Measurements from ENCODE around the gene SLC25A39.
"Not testable (repeated sequence)": the region's sequence is repeated elsewhere in the genome, so short reads cannot be mapped to it uniquely, and the experiment has no call there.

The SLC25A39 gene

DNA sequence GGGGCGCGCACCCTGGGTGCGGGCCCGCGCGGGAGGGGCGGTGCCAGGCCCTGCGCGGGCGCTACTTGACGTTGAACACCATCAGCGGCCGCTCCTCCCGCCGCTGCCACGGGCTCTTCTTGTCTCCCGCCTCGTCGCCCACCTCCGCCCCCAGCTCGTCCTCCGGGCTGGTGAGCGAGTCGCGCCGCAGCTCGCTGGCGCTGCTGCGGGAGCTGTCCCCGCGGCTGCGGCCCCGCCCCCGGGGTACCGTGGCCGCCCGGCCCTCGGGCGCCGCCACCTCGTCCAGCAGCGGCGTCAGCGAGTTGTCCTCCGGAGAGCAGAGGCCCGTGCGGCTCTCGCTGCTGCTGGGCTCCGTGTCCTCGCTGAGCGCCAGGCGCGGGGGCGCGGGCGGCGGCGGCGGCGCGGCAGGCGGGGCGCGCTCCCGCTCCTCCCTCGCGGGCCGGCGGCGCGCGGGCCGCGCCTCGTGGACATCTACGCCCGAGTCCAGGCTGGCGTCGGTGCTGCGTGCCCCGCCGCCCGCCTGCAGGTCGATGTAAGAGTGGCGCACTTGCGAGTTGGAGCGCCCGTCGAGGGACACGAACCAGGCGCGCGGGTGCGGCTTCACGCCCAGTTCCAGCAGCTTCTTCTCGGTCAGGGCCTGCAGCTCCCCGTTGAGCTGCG lies 29.2 kb upstream of the SLC25A39 start:
- no peak for DNase-seq

DNA sequence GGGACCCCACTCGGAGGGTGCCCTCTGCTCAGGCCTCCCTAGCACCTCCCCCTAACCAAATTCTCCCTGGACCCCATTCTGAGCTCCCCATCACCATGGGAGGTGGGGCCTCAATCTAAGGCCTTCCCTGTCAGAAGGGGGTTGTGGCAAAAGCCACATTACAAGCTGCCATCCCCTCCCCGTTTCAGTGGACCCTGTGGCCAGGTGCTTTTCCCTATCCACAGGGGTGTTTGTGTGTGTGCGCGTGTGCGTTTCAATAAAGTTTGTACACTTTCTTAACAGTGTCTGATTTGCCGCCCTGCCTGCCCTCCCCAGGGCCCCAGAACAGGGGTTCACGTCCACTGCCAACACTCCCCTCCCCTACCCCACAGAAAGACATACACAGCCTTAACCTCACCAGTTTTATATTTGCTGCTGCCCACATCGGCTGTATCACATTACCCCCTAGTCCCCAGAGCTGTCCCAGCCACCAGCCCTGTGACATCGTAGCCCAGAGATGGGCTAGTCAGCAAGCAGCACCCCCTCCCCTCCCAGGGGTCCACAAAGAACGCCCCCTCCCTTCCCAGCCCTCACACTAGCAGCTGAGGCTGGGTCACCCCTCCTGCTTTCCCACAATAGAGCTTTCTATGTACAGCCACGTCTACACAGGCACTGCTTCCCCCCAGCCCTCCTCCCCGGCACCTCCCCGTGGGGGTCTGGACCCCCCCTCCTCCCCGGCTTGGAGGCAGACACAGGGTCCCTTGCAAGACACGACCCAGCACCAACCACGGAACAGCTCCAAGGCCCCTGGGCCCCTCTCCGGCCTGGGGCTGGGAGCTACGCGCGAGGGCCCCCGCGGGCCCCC lies 28.4 kb upstream of the SLC25A39 start:
- no peak for DNase-seq

DNA sequence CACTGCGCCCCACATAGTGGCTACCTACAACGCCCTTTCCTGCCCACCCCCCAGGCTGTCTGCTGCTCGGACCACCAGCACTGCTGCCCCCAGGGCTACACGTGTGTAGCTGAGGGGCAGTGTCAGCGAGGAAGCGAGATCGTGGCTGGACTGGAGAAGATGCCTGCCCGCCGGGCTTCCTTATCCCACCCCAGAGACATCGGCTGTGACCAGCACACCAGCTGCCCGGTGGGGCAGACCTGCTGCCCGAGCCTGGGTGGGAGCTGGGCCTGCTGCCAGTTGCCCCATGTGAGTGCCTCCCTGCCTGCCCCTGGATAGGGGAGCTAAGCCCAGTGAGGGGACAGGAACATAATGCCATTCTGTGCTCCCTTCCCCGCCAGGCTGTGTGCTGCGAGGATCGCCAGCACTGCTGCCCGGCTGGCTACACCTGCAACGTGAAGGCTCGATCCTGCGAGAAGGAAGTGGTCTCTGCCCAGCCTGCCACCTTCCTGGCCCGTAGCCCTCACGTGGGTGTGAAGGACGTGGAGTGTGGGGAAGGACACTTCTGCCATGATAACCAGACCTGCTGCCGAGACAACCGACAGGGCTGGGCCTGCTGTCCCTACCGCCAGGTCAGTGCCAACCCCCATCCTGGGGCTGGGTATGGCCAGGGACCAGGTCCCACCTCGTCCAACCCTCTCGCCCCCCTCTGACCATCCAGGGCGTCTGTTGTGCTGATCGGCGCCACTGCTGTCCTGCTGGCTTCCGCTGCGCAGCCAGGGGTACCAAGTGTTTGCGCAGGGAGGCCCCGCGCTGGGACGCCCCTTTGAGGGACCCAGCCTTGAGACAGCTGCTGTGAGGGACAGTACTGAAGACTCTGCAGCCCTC lies 27.6 kb upstream of the SLC25A39 start:
- no peak for DNase-seq

DNA sequence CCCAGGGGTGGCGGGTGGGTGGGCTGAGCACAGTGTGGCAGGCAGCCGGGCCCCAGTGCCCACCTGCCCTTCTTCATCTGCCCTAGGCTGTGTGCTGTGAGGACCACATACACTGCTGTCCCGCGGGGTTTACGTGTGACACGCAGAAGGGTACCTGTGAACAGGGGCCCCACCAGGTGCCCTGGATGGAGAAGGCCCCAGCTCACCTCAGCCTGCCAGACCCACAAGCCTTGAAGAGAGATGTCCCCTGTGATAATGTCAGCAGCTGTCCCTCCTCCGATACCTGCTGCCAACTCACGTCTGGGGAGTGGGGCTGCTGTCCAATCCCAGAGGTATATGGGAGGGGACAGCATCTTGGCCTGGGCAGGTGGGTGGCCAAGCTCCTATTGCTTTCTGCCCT lies 26.8 kb upstream of the SLC25A39 start:
- DNase-seq: no peak

DNA sequence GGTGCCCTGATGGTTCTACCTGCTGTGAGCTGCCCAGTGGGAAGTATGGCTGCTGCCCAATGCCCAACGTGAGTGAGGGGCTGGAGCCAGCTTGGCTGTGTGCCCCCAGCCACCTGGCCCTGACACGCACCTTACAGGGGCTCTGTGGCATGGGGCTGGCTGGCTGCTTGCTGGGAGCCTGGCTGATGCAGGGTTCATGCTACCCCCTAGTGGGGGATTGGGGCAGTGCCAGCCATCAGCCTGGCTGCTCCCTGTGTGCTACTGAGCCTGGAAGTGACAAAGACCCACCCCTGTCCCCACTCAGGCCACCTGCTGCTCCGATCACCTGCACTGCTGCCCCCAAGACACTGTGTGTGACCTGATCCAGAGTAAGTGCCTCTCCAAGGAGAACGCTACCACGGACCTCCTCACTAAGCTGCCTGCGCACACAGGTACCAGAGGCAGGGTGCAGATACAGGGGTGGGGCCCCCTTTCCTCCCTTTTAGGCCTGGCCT lies 26.2 kb upstream of the SLC25A39 start:
- peak; percentile 43 to 67 (median 43) for DNase-seq

DNA sequence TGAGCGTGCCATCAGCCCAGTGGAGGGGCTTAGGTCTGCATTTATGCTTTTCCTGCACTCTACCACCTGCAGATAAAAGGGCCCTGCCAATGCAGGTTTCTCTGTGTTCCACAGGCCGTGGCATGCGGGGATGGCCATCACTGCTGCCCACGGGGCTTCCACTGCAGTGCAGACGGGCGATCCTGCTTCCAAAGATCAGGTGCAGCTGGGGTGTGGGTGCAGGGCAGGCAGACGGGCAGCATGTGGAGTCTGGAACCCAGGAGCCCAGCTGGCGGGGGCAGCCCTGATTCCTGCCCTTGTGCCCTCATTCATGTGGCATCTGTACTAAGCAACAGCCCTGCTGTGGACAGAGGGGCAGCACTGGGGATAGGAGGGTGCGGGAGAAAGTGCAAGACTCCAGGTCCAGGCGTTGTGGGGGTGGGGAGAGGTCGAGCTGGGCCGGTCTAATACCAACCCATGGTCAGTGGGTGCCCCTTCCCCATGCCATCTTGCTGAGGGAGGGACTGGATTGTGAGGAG lies 25.0 kb upstream of the SLC25A39 start:
- DNase-seq: no peak

DNA sequence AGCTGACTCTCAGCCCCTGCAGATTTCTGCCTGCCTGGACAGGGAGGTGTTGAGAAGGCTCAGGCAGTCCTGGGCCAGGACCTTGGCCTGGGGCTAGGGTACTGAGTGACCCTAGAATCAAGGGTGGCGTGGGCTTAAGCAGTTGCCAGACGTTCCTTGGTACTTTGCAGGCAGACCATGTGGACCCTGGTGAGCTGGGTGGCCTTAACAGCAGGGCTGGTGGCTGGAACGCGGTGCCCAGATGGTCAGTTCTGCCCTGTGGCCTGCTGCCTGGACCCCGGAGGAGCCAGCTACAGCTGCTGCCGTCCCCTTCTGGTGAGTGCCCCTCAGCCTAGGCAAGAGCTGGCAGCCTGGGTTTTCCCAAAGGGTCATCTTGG lies 24.4 kb upstream of the SLC25A39 start:
- no peak for DNase-seq

DNA sequence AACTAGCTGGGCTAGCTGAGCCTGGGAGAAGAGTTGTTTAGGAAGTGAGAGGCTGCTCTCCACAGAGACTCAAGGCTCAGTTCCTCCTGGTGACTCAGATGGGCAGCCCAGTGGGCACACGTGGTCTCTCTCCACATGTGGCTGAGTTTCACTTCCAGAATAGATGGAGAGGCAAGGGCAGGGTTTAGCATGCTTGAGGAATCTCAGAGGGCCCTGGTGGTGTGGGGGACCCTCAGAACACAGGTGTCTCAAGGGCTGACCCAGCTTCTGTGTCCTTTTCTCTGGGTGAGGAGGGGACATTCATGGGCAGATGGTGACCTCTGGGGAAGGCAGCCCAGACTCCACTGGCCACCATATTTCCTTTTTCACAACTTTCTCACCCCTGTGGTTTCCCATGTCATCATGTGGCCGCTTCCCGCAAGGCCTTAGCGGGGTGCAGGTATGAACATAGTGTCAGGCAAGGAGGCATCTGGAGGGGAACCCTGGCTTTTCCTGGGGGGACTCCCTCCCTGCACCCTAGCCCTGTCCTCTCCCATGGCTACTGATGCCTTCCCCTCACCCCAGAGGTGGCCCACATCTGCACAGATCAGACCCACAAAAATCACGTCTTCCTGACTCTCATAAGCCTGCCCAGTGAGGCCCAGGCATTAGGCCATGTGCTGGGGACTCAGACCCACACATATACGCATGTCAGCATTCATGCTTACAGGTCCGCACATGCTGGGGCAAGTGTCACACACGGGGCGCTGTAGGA lies 23.8 kb upstream of the SLC25A39 start:
- DNase-seq: no peak

DNA sequence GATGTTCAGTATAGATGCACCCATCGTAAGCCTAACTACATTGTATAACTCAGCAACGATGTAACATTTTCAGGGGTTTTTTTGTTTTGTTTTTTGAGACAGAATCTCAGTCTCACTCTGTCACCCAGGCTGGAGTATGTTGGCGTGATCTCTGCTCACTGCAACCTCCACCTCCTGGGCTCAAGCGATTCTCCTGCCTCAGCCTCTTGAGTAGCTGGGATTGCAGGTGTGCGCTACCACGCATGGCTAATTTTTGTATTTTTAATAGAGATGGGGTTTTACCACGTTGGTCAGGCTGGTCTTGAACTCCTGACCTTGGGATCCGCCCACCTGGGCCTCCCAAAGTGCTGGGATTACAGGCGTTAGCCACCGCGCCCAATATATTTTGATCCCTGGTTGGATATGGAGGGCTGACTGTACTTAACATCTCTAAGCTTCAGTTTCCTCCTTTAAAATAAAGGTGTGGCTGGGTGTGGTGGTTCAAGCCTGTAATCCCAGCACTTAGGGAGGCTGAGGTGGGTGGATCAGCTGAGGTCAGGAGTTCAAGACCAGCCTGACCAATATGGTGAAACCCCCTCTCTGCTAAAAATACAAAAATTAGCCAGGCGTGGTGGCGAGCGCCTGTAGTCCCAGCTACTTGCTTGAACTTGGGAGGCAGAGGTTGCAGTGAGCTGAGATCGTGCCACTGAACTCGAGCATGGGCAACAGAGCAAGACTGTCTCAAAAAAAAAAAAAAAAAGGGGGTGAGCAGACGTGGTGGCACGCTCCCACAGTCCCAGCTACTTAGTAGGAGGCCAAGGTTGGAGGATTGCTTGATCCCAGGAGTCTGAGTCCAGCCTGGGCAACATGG lies 22.8 kb upstream of the SLC25A39 start:
- not testable (repeated sequence) for DNase-seq

DNA sequence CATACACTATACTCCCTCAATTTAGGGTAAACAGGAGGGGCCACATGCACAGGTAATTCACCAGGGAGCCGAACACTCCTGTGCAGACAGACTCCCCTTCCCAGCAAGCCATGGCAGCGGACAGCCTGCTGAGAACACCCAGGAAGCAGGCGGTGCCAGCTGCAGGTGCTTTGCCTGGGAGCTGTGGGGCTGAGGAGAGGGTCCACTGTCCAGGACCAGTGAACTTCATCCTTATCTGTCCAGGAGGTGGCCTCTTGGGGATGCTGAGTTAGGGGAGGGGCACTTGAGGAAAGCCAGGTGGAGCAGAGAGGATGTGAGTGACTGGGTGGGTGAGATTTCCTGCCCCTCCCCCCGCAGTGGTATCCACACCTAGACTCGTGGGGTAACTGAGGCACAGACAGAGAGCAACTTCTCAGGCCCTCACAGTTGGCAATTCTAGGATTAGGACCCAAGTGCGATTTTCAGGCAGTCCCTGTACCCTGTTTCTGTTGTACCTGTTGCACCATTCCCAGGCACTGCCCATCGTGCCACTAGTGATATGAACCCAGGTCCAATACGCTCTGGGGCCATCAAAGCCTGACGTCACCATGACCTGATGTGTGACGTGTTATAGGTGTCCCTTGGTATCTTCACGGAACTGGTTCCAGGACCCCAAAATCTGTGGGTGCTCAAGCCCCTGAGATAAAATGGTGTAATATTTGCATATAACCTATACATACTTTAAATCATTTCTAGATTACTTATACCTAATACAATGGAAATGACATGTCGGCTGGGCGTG lies 21.6 kb upstream of the SLC25A39 start:
- DNase-seq: no peak

DNA sequence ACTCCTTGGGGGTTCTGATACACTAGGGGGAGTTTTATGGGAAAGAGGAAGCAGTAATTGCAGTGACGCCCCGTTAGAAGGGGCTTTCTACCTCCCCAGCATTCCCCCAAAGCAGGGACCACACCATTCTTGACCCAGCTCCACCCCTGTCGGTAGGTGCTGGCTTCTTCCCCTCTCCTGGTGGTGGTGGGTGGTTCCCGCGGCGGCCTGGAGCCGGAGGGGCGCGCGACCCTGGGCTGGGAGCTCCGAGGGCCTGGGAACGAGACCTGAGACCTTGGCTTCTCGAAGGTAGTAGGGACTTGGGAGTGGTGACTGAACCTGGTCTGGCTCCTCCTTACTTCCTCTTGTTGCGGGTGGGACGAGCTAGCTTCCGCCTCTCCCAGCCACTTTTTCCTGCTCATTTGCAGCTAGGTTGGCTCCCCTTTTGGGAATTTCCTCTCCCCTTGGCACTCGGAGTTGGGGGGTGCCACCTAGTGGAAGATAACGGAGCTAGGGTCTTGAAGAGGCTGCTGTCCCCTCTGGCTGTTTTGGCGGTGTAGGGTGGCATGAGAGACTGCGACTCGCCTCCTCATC lies 20.9 kb upstream of the SLC25A39 start:
- DNase-seq: peak; percentile 29 to 87 (median 74)

DNA sequence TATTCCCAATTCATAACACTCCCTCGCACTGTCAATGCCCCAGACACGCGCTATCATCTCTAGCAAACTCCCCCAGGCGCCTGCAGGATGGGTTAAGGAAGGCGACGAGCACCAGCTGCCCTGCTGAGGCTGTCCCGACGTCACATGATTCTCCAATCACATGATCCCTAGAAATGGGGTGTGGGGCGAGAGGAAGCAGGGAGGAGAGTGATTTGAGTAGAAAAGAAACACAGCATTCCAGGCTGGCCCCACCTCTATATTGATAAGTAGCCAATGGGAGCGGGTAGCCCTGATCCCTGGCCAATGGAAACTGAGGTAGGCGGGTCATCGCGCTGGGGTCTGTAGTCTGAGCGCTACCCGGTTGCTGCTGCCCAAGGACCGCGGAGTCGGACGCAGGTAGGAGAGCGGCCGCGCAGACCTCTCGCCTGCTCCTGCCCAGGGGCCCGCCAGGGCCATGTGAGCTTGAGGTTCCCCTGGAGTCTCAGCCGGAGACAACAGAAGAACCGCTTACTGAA lies 20.4 kb upstream of the SLC25A39 start, which contains the start of gene GRN:
Gene GRN (plus strand): TSS at position 364 of the 515 bp plus-strand sequence. CDS start 3,863 bp downstream, outside the sequence.
- DNase-seq: peak; percentile 95 to 99 (median 95)

DNA sequence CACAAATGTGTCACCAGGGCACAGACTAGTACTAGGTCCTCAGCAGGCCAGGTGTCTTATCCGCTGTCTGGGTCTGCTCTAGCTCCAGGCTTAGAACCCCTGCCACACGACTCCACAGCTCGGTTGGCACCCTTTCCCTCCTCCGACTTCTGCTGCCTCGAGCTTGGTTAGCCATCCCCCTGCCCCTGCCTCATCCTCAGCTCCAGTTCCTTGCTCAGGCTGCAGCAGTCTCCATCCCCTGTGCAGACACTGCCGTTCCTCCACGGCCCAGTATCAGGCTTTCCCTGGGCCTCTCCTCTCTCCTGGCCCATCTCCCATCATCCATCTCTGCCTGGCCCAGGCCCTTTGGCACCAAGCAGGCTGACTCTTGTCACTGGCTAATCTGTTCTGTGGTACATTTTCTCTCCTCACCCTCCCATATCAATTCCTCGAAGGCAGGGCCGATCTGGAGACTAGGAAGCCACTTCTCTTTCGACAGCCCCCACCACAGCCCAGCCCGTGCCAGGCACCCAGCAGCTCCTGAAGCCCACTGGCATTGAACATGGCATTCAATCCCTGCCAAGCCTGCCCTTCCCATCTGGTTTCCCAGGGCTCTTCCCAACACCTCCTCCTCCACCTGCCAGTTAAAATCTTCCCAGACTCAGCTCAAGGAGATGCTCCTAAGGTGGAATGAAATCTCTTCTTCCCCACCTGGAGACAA lies 19.0 kb upstream of the SLC25A39 start:
- no peak for DNase-seq

DNA sequence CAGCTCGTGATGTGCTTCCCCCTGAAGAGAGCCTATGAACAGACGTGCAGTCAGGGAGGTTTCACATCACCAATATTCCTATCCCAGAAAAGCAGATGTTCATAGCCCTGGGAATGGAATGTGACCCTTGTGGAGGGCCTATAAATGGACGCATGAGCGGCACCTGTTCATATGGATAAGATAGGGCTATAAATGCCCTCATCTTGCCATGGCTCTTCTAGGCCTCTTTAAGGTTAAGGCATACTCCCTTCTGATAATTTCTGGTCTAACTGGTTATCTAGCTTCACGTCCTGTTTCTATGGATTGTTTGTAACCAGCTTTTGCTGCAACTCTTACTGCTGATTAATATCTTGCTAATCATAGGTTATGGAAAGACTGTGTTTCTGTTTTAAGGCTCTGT lies 15.9 kb upstream of the SLC25A39 start:
- DNase-seq: not testable (repeated sequence)

DNA sequence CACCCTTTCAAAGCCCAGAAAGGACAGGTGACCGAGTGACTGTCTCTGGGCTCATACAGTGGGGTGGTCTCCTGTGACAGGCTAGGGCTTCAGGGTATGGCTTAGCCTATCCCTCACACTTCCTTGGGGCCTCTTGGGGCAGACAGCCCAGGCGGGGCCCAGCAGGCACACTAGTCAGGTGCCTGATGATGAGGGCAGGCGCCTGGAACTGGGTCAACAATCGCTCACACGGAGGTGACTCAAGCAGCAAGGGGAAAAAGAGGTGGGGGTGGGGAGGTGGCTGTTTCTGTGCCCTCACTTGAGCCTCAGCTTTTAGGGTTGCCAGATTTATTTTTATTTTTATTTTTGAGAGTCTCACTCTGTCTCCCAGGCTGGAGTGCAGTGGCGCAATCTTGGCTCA lies 14.1 kb upstream of the SLC25A39 start:
- no peak for DNase-seq

DNA sequence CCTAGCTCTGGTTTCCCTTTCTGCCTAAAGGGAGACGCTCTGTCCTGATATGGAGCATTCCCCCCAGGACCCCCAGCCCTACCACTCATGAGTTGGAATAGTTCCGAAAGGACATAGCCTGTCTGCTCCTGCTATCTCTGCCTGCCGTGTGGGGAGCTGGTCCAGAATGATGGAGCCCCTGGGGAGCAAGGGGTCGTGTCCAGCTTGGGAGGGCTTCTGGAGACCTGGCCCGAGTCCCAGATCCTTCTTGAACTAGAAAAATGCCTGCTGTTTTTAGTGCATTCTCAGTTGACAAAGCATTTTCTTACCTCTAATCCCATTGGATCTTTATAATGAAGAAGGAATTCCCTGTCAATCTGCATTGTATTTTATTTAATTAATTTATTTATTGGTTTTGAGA lies 11.3 kb upstream of the SLC25A39 start:
- DNase-seq: no peak

DNA sequence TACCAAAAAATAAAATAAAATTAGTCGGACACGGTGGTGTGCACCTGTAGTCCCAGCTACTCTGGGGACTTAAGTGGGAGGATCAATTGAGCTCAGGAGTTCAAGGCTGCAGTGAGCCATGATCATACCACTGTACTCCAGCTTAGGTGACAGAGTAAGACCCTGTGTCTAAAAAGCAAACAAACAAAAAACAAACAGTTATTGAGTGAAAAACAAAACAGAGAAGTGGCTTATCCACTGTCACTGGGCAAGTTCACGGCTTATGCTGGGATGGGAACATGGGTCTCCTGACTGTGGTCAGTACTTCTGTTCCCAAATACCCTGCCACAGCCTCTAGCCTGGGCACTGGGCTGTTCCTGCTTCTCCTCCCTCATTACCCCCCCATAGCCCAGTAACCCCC lies 10.9 kb upstream of the SLC25A39 start:
- DNase-seq: no peak

DNA sequence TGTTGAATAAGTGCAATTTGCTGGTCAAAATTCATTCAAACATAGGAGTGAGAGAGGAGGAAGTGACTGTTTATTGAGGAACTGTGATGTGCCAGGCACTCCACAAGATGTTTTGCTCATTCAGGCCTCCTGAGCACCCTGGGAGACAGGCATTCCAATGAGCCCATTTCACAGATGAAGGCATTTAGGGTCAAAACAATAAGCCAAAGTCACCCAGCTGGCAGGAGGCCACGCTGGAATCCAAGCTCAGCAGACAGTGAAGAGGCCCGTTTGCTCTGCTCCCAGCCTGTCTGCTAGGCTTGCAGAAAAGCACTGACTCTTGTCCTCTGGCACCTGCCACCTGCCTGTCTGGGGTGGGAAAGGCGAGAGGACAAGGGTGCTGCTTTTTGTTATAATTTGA lies 10.1 kb upstream of the SLC25A39 start:
- DNase-seq: no peak

DNA sequence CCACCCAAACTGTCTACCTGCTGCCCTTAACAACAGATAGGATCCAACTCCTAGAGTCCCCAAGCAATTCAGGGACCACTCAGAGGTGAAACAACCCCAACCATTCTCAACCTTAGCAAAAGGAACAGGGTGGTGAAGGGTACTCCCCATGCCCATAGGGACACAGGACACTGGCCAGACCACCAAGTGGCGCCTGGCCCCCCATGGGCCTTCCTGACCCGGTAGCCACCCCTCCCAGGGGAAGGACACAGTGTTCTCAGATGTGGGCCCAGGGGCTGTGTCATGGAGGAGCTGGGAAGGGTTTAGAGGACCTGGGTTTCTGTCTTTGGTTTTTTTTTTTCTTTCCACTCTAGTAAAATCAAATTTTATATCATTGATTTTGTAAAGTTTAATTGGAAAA lies 9.7 kb upstream of the SLC25A39 start:
- DNase-seq: no peak

All from NCI-H1417 (cell line).